NCI-H1048 (cell line): ENCODE data around the gene APCDD1L.

ENCODE experiments used
- DNase-seq: peaks from one replicate; lab custom pipeline; 2025; lab: John Stamatoyannopoulos, UW

APCDD1L gene

DNA sequence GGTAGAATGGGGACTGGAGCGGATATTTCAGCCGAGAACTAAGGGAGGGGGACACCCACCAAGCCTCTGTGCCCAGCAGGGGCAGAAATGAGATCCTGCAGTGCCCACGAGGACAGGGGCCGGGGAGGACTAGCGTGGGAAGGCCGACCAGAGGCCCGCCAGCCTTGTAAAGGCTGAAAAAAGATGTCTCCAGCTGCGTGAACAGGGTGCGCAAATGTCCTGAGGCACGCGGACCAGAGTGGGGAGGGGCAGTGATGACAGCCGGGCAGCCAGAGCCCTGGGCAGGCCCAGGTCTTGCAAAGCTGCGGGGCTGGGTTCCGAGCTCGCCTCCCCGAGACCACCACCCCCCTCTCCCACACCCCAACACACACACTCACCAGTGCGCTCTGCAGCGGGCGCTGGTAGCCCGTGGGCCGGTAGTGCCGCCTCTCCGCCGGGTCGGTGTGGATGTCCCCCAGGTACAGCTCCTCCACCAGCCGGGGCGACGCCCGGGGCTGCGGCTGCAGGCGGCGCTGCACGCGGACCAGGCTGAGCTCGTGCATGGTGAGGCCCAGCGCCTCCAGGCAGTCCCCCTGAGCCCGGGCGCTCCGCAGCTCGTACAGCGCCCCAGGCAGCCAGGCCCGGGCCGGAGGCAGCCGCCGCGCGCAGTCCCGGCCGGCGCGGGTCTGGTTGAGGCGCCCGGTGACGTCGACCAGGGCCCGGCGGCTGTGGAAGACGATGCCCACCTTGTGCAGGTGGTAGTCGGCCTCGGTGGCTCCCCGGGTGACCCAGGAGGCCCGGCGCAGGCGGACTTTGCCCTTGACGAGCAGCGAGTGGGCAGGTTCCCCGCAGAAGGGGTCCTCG lies 48.2 kb downstream of the APCDD1L start:
- DNase-seq: no peak

DNA sequence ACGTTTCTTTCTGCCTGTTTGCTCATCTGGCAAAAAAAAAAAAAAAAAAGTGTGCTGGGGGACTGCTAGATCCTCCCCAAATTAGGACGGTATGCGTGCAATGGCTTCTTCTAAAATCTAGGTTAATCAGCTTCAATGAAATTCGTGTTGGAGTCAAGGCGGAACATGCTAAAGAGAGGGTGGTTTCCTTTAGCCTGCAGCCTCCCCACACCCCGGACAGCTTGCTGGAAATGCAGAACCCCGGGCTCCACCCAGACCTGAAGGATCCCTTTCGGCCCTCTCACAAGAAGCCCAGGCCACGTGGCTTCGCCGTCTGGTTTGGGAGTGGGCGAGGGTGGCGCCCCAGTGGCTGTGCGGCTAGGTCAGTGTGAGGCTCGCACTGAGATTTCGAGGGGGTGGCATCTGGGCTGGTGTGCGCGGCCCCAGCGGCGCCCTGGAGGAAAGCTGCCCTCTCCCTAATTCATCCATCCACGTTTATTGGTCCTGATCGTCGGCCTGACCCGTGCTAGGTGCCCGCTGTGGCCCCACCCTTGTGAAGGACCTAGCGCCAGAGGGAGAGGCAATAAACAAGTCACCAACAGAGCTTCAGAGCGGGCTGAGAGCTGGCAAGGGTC lies 49.0 kb downstream of the APCDD1L start:
- DNase-seq: no peak

DNA sequence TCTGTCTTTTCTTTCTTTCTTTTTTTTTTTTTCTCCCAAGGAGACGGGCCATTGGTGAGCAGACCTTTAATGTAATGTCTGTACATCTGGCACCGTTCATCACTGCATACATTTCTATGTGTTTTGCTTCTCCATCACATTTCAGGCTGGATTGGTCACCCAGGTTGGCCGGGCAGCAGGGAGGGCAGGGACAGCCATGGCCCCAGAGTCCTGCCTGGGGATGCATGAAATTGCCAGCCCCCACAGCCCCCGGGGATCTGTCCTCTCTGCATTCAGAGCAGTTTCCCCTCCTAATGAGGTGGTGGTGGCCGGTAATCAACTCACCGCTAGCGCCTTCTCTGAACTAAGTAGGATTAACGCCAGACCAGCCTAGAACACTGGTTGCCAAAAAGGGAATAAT lies 50.4 kb downstream of the APCDD1L start:
- no peak for DNase-seq

DNA sequence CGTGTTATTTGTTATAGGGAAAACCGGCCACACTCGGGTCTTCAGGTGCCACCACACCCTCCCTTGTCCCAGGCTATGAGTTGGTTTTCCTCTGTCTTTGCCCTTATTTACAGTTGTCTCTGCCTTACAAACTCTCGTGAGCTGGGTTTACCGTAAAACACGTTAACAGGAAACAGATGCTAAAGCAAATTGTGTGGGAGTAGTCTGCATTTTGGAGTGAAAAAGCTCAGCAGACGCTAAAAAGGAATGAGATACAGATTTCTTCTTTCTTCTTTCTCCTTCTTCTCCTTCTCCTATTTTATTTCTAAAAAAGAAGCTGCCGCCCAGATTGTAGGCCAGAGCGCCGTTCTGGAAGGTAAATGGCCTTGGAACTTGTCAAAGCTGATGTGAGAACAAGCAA lies 51.9 kb downstream of the APCDD1L start:
- no peak for DNase-seq

DNA sequence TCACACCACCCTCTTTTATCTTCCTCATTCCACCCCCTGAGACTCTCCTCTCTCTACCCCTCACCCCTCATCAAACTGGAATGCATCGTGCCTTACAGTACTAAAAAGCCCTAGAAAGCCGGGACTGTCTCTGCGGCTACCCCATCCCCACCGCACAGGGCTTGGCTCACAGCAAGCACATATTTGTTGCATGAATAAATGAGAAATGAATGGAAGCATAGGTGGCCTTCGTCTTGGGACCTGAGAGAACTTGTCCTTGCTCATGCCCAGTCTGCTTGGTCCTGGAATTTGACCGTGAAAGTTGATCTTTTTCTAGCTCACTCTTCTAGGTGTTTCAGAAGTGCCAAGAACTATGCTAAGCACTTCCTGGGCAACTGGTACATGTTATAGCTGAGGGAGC lies 53.3 kb downstream of the APCDD1L start:
- no peak for DNase-seq

DNA sequence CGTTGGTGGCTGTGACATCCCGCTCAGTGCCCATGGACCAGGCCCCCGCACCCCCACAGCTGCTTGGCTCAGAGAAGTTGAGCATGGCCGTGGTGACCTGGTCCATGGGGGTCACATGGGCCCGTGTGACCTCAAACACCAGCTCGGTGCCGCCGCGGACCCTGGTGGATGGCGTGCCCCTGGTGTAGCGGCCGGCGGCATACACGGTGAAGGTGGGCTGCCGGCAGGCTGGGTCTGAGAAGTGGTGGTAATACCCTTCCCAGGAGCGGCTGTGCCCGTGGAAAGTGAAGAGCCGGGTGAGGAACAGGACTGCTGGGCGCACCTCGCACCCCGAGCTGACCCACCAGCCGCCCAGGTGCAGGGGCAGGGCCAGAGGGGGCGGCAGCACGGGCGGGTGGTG lies 54.1 kb downstream of the APCDD1L start:
- DNase-seq: no peak

DNA sequence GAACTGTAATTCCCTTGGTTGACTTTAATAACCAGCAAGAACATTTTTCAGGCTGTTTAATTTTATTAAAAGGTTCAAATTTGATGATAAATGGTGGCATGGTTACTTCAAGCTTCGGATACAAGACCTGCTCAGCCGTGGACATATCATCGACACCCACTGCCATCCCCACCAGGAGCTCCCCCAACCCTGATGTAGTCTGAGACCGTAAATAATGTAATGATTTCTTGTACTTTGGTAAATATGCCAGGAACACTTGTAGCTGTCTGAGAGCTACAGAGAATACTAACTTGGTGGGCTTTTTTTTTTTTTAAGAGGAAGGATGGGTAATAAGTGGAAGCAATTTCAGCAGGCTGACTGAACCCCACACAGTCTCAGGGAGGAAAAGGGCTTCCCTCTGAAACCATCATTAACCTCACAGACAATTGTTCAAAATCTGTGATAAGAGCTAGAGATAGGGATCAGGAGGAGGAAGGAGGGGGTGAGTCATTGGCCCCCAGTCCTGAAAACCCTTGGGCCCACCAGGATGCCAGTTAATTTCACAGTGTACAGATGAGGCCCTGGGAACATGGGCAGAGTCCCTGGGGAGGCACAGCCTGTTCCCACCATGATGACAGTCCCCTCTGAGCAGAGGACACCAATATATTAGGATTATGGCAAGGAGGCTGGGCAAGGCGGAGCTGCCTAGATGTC lies 56.0 kb downstream of the APCDD1L start:
- DNase-seq: no peak

DNA sequence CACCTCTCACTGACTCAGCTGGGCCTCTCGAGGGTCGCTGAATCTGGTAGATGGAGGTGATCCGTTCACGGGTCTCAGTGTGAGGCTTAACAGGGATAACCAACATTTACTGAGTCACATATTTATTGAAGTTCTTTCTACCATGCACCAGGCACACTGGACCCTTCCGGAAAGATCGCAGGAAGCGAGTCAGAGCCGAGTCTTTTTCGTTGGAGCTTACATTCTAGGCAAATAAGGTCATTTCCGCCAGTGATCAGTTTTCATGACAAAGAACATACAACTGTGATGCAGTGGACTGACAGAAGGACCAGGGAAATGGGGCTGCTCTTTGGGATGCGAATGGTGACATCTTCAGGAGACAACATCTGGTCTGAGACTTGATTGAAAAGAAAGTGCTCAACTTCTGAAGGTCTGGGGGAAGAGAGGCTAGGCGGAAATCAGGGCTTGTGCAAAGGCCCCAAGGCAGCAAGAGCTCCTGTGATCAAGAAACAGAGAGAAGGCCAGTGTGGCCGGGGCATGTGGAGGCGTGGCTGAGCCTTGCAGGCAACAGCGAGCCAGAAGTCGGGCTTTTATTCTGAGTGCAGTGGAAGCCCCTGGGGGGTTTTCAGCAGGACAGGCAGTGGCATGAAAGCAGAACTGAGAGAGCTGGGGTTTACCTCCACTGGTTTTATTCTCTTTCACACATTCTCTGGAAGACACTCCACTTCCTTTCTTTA lies 56.7 kb downstream of the APCDD1L start:
- no peak for DNase-seq

DNA sequence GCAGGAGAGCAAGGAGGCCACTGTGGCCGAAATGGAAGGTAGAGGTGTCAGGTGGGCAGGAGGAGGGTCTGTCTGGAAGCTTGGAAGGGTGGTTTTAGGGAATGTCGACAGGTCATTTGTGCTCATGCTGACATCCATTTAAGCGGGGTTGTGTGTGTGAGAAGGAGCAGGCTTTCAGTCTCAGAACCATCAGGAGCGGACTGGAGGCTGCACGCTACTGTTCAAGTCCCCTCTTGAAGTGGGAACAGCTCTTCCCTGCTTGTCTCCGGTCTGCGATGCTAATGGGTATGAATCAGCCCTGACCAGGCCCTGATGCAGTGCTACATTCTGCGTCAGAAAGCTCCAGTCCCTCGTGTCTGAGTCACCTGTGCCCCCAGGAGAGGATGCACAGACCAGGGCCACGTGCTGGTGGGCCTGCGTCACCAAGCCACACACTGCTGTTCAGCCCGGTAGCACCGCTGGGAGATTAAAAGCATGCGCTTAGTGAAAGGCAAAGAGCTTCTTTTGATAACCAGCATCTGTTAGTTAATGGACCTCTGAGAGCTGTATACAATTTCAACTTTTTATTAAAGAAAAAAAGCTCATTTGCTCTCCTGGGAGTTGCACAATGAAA lies 58.0 kb downstream of the APCDD1L start:
- no peak for DNase-seq

DNA sequence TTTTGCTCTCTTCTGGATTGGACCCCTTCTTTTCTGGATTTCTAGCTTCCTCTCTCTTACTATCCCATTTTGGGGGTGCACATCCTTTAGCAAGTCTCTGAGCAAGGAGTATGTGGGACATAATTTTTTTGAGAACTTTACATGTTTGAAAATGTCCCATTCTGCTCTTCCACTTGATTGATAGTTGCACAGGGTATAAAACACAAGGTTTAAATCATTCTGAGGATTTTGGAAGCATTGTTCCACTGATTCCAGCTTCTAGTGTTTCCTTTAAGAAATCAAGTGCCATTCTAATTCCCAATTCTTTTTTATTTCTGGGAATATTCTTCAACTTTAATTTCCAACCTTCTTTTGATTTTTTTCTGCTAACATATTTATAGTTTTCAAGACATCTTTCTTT lies 60.7 kb downstream of the APCDD1L start:
- no peak for DNase-seq

DNA sequence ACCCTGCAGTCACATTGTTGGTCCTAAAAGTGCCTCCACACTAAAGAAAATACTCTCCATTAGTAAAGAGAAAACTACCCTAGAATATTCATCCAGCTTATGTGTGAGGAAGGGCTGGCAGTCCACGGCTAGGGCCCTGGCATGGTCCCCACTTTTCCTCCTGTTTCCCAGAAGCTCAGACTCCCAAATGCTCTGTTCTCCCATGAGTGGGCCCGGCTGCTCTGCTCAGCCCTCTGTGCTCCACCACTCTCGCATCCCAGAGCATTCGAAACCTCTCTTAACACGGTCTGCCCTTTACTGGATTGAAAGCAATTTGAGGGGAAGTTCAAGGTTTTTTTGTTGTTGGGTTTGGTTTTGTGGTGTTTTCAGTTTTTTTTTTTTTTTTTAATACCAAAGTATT lies 61.8 kb downstream of the APCDD1L start:
- DNase-seq: no peak

DNA sequence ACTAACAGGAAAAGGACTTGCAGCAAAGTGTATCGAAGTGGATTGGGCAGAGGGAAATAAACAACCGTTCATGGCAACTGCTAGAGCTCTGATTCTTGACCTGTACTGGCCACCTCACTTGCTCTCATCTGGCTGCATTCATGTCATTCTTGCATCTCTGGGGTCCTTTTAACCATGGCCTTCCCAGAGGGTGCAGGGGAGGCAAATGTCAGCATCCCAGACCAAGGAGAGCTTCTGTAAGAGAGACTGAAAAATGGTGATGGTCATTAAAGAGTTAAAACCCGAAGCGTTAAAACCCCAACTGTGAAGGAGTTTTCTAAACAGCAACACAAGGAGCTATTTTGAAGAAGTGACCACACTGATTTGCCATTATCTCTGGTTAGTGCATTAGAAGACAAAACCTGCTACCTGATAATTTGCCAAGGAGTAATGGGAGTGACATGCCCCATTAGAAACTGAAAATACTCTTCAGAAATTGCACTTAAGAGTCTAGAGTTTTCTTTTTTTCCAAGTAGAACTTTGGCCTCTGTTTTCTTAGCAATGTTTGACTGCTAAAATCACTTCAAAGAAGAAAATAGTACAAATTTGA lies 62.4 kb downstream of the APCDD1L start:
- DNase-seq: no peak

DNA sequence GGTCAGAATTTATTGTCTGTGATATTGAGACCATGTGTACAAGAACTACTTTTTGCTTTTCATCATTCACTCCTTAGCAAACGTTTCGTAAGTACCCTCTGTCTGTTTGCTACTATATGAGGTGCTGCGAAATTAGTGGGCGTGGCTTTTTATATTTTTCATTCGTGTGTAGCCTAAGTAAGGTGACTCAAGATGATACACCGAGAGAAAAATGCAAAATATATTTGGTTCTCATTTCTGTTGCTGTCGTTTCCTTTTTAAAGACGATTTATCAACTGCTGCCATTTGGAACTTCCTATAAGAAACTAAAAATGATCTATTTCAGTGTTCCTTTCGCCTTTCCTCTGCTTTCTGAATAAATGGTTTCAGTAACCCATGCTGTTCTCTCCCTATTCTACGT lies 64.9 kb downstream of the APCDD1L start:
- DNase-seq: no peak

DNA sequence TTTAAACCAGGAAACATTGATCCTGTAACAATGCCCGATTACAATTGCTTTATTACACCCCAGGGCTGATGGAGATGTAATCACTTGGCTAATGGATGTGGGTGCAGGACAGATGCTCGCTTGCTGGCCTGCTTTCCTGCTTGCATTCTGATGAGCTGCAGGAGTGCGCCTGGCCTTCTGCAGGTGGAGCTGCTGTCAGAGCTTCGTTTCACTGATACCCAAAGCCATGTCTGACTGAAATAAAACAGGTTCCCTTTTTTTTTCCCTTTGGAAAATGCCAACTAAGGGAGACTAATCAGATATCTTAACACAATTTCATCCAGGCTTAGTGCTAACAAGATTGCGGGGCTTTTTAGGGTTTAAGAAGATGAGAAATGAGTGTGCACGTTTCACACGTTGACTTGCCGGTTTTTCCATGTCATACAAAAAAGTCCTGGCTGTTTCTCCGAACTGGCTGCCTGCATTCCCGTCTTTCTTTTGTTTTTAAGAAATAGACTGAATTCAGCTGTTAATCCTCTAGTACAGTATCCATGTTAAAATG lies 65.4 kb downstream of the APCDD1L start:
- no peak for DNase-seq

DNA sequence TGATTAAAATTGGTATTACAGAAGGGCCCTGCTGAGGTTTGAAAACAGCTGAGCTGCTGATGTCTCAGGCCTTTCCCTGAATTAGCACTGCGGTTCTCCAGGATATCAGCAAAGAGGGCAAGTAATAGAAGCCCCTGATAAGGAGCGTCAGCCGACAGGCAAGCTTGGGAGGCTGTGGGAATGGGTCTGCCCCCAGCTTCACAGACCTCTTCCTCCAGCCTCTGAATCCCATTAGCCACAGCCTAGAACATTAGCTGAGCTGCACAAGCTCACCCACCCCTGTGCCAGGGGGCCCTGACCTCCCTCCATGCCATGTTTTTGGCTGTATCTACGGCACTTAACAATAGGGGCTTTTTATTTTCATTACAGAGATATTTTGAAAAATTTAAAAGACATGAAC lies 66.2 kb downstream of the APCDD1L start:
- no peak for DNase-seq

DNA sequence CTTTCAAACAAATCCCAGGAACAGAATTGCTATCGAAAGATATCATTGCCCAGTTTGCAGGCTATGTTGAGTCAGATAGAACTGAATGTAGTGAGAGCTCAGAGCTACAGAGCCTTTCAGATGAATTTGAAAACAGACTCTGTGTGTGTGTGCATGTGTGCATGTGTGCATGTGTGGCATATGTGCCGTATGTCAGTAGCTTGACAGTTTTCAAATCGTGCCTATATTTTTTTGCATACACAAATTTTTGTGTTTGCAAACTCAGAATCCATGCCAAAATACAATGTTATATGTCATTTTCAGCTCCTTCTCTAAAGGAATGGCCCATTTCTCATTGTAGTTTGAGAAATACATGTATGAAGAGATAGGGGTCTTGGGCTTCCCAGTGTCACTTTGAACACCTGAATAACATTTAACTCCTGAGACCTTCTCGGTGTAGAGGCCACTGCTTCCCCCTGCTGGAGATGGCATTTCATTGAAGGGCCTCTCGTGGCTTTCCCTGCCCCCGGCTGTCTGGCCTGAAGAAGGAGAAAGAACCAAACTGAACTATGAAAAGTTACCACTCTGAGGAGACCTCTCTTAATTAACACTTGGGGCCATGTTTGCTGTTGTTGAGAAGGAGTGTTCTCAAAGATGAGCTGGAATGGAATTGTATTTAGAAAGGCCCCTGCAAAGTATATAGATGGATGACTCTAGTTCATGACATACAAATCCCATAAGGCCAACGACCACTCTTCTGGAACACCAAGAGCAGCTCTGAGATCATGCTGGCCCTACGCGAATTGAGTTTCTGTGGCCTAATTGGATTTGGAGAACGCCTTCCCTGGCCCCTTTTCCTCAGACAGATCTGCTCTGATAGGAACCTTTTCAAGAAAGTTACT lies 67.4 kb downstream of the APCDD1L start:
- DNase-seq: no peak

DNA sequence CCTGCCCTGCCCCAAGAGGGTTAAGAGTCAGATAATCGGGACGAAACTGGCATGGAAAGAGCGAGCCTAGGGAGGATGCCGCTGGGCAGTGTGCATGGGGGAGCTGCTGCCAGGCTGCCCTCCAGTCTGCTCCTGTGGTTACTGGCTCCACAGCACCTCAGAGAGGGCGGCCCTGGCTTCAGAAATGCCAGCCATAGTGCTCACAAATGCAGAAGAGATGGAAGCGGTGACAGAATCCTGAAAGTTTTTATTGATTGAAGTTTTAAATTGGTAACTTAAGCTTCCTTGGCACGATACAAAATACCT lies 68.3 kb downstream of the APCDD1L start:
- DNase-seq: no peak

DNA sequence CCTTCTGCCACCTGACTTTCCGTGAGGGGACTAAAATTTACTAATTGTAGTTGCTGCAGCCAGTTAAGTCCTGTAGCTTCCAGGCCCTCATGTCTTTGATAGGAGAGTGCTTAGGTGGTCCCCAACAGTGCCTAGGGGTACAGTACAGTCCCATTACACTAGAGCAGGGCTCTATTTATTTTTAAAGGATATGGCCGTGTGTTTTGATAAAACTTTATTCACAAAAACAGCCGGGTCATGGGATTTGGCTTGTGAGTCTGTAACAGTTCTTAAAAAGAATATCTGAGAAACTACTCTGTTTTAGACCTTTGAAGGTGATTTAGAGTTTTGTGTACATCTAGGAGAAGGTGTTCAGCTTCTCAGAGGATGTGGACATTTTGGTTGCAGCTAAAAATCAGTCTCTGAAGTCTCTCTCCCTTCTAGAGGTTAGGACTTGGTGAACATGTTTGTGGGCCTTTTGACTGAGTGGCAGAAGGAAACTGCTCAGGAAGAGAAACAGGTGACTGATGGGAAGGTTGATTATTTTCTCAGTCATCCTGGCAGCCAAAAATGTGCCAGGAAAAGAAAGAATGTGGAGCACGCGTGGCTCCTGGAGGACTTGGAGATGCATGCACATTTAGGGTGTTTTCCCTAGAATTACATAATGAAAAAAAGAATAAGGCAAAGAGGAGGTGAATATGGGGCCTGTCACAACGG lies 68.8 kb downstream of the APCDD1L start:
- DNase-seq: no peak

DNA sequence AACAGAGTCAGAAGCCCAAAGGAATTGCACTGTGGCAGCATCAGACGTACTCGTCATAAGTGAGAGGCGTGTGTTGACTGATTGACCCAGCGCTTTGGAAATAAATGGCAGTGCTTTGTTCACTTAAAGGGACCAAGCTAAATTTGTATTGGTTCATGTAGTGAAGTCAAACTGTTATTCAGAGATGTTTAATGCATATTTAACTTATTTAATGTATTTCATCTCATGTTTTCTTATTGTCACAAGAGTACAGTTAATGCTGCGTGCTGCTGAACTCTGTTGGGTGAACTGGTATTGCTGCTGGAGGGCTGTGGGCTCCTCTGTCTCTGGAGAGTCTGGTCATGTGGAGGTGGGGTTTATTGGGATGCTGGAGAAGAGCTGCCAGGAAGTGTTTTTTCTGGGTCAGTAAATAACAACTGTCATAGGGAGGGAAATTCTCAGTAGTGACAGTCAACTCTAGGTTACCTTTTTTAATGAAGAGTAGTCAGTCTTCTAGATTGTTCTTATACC lies 70.4 kb downstream of the APCDD1L start:
- no peak for DNase-seq

DNA sequence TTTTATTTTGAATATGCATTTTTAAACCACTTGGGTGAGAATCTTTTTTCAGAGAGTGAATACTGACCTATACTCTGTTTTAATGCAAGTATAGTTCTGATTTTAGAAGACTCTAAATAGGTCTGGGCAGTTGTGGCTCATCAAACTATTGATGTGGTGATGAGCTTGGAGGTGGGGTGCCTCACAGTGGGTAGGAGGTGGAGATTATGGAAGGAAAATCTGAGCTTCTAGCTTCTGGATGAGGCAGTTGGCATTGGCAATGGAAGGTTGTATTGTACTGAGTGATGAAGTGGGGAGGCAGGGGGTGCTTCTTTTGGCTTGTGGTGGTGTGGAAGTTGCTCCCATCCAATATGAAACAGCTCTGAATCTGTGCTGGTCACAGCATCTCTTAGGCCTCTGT lies 73.5 kb downstream of the APCDD1L start:
- no peak for DNase-seq
